GM06990 (cell line): ENCODE data around the gene SYCP2.
"Not testable (repeated sequence)": the region's sequence is repeated elsewhere in the genome, so short reads cannot be mapped to it uniquely, and the experiment has no call there.

Experiments
- DNase-seq: peaks from one replicate; pipeline ENCODE4 v3.0.0-alpha.2; 2011; ENCODE audit not compliant: insufficient read length; ENCODE audit errors: extremely low read depth
- H3K27me3 ChIP-seq: replicated peaks from 2 replicates; pipeline ENCODE4 v1.6.0; 2011; ENCODE audit warnings: low read length; ENCODE audit not compliant: control insufficient read depth, insufficient read depth
- H3K36me3 ChIP-seq: 2 replicates; pipeline ENCODE4 v1.5.1; 2011; ENCODE audit warnings: low read length; ENCODE audit not compliant: control insufficient read depth, insufficient read depth
- H3K4me3 ChIP-seq: replicated peaks from 2 replicates; pipeline ENCODE4 v1.5.1; 2011; ENCODE audit warnings: low read depth, mild to moderate bottlenecking, control low read depth, low read length
- TF ChIP-seq, protein P1 (sequence below): IDR thresholded peaks from 2 replicates; pipeline ENCODE4 v1.5.1; 2011; ENCODE audit warnings: low read length, control low read depth, mild to moderate bottlenecking, inconsistent platforms; ENCODE audit not compliant: insufficient read depth, poor library complexity, severe bottlenecking

SYCP2 gene

DNA sequence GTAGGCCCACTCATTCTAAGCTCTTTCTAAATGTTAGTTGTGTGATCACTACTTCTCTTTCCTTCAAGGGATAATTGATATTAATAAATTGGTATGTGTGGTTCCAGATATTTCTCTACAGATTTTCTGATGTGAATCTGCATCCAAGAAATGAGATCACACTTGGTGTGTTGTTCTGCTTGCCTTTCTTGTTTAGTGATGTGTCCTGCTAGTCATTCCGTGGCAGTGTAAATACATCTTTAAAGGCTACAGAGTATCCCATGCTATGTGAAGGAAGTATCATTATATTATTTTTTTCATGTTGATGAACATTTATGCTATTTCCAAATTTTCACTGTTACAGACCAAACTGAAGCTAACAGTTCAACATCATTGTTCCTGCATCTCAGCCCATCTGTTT, 38.0 kb upstream of the SYCP2 start:
- H3K4me3 ChIP-seq, result no peak overlapping the region
- TF ChIP-seq, protein P1, sequence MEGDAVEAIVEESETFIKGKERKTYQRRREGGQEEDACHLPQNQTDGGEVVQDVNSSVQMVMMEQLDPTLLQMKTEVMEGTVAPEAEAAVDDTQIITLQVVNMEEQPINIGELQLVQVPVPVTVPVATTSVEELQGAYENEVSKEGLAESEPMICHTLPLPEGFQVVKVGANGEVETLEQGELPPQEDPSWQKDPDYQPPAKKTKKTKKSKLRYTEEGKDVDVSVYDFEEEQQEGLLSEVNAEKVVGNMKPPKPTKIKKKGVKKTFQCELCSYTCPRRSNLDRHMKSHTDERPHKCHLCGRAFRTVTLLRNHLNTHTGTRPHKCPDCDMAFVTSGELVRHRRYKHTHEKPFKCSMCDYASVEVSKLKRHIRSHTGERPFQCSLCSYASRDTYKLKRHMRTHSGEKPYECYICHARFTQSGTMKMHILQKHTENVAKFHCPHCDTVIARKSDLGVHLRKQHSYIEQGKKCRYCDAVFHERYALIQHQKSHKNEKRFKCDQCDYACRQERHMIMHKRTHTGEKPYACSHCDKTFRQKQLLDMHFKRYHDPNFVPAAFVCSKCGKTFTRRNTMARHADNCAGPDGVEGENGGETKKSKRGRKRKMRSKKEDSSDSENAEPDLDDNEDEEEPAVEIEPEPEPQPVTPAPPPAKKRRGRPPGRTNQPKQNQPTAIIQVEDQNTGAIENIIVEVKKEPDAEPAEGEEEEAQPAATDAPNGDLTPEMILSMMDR, result no peak
- H3K27me3 ChIP-seq, result no peaks in the 10 kb centered on the region
- DNase-seq, result no peak
- H3K36me3 ChIP-seq, result no peaks in the 10 kb centered on the region

DNA sequence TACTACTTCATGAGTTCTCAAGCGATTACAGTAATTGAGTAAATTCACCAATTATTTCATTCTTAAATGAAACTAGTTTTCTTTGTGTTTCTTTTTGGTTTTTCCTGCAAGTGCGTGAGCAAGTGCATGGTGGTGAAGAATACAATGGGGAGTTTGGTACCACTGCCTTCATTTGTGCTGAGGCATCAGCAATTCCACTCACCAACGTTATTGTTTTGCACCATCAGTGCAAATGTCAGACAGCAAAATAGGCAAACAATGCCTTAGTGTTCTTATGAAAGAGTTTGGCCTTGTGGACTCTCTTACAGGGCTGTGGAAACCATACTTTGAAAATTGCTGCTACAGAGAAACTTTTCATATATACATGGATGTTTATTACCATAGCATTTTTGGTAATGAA, 33.0 kb upstream of the SYCP2 start:
- DNase-seq, result no peak
- Histone ChIP-seq H3K36me3 (no peaks in the 10 kb centered on the region), H3K4me3 (no peak overlapping the region), H3K27me3 (no peaks in the 10 kb centered on the region)
- TF ChIP-seq, protein P1, result no peak

DNA sequence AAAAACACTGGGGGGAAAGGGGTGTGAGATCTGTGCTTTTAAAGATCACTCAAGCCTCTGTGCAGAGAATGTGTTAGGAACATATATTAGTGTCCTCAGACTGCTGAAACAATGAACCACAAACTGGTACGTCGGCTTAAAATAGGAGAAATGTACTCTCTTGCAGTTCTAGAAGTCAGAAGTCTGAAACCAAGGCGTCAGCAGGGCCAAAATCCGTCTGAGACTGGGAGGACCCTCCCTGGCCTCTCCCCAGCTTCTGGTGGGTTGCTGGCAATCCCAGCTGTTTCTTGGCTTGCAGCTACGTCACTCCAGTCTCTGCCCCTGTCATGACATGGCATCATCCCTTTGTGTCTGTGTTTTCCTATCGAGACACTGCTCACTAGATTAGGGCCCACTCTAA, 28.7 kb upstream of the SYCP2 start:
- TF ChIP-seq, protein P1, result no peak
- H3K4me3 ChIP-seq, result no peak overlapping the region

DNA sequence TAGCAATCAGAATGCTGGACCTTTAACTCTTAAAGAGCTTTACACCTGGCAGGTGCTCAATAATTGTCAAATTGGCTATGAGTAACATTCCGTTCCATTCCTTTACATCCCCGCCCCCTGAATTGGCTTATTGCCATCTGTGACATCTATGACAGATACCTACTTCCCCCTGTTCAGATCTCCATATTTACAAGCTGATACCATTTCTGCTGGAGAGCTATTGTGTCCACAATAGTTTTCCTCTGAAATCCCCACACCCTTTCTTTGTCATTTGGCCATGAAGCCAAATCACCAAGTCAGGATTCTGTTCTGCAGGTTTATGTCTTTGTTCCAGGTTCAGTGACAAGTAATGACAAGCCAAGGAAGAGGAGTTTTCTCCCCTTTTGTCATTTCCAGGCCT, 28.0 kb upstream of the SYCP2 start:
- no peak overlapping the region for H3K4me3 ChIP-seq
- H3K36me3 ChIP-seq, result no peaks in the 10 kb centered on the region
- H3K27me3 ChIP-seq, result no peaks in the 10 kb centered on the region
- TF ChIP-seq, protein P1, result no peak
- DNase-seq, result no peak

More for the DNA sequence above, 28.7 kb upstream of the SYCP2 start:
- no peak for DNase-seq
- Histone ChIP-seq H3K36me3 (no peaks in the 10 kb centered on the region), H3K27me3 (no peaks in the 10 kb centered on the region)

DNA sequence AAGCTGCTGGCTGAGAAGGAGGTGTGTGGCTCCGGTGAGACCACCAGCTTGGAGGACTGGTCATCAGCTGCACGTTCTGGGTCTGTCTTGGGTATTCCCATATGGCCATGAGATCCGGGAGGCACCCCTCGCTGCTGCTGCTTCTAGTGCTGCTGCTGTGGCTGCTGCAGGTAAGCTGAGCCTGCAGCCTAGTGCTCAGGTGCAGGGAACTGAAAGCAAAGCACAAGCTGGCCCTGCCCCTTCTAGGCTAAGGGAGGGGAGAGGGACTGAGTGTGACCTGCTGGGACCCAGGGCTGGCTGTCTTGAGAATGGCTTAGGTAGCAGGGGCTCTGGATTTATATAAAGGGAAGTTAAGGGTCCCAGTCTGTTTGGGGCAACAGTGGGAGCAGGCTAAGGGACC, 25.2 kb upstream of the SYCP2 start:
- Histone ChIP-seq H3K36me3 (no peaks in the 10 kb centered on the region), H3K4me3 (no peak overlapping the region), H3K27me3 (no peaks in the 10 kb centered on the region)
- TF ChIP-seq, protein P1, result no peak
- no peak for DNase-seq

DNA sequence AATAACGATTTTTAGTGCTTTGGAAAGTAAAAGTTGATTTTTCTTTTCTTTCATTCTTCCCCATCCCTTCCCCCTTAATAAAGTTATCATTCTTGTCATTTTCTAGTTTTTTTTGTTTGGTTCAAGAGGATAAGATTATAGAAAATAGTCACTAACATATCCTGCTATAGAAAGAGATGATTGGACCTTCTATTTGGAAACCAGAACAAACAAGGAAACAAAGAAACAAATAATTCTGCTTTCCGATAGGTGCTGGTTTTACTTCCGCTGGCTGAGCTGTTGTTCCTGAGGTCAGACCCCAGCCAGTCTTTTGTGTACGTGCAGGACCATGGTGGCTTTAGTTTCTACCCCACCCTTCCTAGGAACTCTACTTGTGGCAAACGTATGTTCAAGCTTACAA, 24.7 kb upstream of the SYCP2 start, which contains the start of gene CDH26:
Gene CDH26, plus strand, starts transcription at position 301 of the 400 bp plus-strand sequence. CDS start 304 bp downstream, outside the sequence.
- DNase-seq, result no peak
- H3K36me3 ChIP-seq, result no peaks in the 10 kb centered on the region
- H3K4me3 ChIP-seq, result no peak within 1 kb of the TSS
- H3K27me3 ChIP-seq, result no peaks in the 10 kb centered on the region
- TF ChIP-seq, protein P1, result no peak

DNA sequence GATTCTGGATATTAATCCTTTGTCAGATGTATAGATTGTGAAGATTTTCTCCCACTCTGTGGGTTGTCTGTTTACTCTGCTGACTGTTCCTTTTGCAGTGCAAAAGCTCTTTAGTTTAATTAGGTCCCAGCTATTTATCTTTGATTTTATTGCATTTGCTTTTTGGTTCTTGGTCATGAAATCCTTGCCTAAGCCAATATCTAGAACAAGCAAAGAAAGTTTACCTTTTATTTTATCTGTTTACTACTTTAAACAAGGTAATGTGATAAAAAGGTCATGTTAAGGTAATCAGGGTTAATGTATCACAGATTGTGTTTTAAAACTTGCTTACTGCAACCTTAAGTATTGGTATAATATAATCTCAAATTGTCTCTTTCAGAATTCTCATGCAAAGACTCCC, 24.1 kb upstream of the SYCP2 start:
- H3K27me3 ChIP-seq, H3K4me3 ChIP-seq, DNase-seq, H3K36me3 ChIP-seq: not testable (repeated sequence)
